Astrocyte (in vitro differentiated cells and primary cell): ENCODE measurements around the gene HYAL2. TPM values are rescaled to one million over a fixed set of nuclear protein-coding genes. Genes with fewer than 3 reads are reported as not detected.

ENCODE experiments used
- DNase-seq: peaks from one replicate; pipeline ENCODE4 v3.0.0-alpha.2; 2010; ENCODE audit warnings: low read depth
- FAIRE-seq: peaks from 2 replicates; lab custom pipeline; 2011; peaks lifted over from hg19 to GRCh38; lab: Jason Lieb, UNC
- H2AFZ ChIP-seq: 2 replicates; pipeline ENCODE4 v1.6.0; 2012; ENCODE audit warnings: low read depth, low read length, inconsistent platforms
- H3K27ac ChIP-seq: 2 replicates; pipeline ENCODE4 v1.5.1; 2011; ENCODE audit warnings: low read depth, low read length, inconsistent platforms
- H3K27me3 ChIP-seq: 2 replicates; pipeline ENCODE4 v1.6.0; 2011; ENCODE audit warnings: low read length, inconsistent platforms; ENCODE audit not compliant: insufficient read depth
- H3K36me3 ChIP-seq: 2 replicates; pipeline ENCODE4 v1.5.1; 2011; ENCODE audit warnings: low read length, inconsistent platforms; ENCODE audit not compliant: insufficient read depth
- H3K4me1 ChIP-seq: 2 replicates; pipeline ENCODE4 v1.5.1; 2011; ENCODE audit warnings: low read length, inconsistent platforms; ENCODE audit not compliant: insufficient read depth
- H3K4me2 ChIP-seq: 2 replicates; pipeline ENCODE4 v1.6.0; 2012; ENCODE audit warnings: low read length, inconsistent platforms
- H3K4me3 ChIP-seq: 2 replicates; pipeline ENCODE4 v1.5.1; 2011; ENCODE audit warnings: low read depth, mild to moderate bottlenecking, low read length, inconsistent platforms; ENCODE audit not compliant: insufficient read depth
- H3K79me2 ChIP-seq: 2 replicates; pipeline ENCODE4 v1.6.0; 2012; ENCODE audit warnings: mild to moderate bottlenecking, low read length, inconsistent platforms; ENCODE audit not compliant: insufficient read depth
- H3K9ac ChIP-seq: 2 replicates; pipeline ENCODE4 v1.6.0; 2012; ENCODE audit warnings: mild to moderate bottlenecking, low read length, inconsistent platforms
- H3K9me3 ChIP-seq: 2 replicates; pipeline ENCODE4 v1.5.1; 2012; ENCODE audit warnings: low read depth, mild to moderate bottlenecking, low read length, inconsistent platforms; ENCODE audit not compliant: insufficient read depth
- H4K20me1 ChIP-seq: 2 replicates; pipeline ENCODE4 v1.6.0; 2012; ENCODE audit warnings: low read length, inconsistent platforms; ENCODE audit not compliant: insufficient read depth
- H3K27ac Mint-ChIP-seq: one replicate; pipeline ENCODE4 v1.8.0; 2021; ENCODE audit warnings: mild to moderate bottlenecking, mixed read lengths; ENCODE audit not compliant: unreplicated experiment
- H3K27me3 Mint-ChIP-seq: one replicate; pipeline ENCODE4 v1.8.0; 2021; ENCODE audit warnings: low read depth, mixed read lengths; ENCODE audit not compliant: unreplicated experiment
- H3K36me3 Mint-ChIP-seq: one replicate; pipeline ENCODE4 v1.8.0; 2021; ENCODE audit warnings: low read depth, mixed read lengths; ENCODE audit not compliant: unreplicated experiment
- H3K4me1 Mint-ChIP-seq: one replicate; pipeline ENCODE4 v1.8.0; 2021; ENCODE audit warnings: low read depth, mixed read lengths; ENCODE audit not compliant: unreplicated experiment
- H3K4me3 Mint-ChIP-seq: one replicate; pipeline ENCODE4 v1.8.0; 2021; ENCODE audit warnings: mild to moderate bottlenecking, moderate library complexity, mixed read lengths; ENCODE audit not compliant: unreplicated experiment
- H3K9me3 Mint-ChIP-seq: one replicate; pipeline ENCODE4 v1.8.0; 2021; ENCODE audit warnings: mild to moderate bottlenecking, mixed read lengths; ENCODE audit not compliant: unreplicated experiment
- EZH2 ChIP-seq: IDR thresholded peaks from 2 replicates; pipeline ENCODE4 v1.6.1; 2012; ENCODE audit warnings: mild to moderate bottlenecking, low read length, inconsistent platforms; ENCODE audit not compliant: insufficient read depth
- total RNA-seq: library from RNA; stranded (reverse); gene quantifications from 2 replicates; pipeline ENCODE4 v1.2.1, GENCODE V29; 2021
- TF ChIP-seq, protein P1 (sequence below): IDR thresholded peaks from 2 replicates; pipeline ENCODE4 v1.5.1; 2011; ENCODE audit warnings: low read depth, mild to moderate bottlenecking, inconsistent platforms, low read length, moderate library complexity; ENCODE audit not compliant: insufficient read depth

HYAL2 gene
- total RNA-seq, 1 donor from 2014 or later: 42.9 TPM

DNA sequence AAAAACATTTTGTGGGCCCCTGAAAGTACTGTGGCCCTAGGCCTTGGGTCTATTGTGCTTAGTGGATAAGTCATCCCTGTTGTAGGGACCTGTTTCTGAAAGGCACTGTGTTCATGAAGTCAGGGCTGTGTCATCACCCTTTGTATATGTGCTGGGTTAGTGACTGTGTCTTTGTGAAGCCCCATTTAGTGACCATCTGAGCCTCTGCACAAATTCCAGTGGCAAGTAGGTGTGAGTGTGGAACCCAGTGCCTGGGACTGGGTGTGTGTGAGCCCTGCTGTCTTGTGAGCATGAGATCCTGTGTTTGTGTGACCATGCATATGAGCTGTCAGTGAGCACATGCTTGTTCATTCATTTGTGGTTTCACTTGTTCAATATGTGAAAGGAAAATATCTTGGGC, 17.9 kb downstream of the HYAL2 start:
- Mint-ChIP-seq H3K27ac (no peak overlapping the region), H3K4me1 (peaks cover 8% of the 10 kb centered on the region), H3K9me3 (no peaks in the 10 kb centered on the region), H3K4me3 (no peak overlapping the region), H3K27me3 (no peaks in the 10 kb centered on the region), H3K36me3 (peaks cover 6% of the 10 kb centered on the region)
- H3K27ac ChIP-seq: no peak overlapping the region
- DNase-seq (no peak), FAIRE-seq (no peak)
- H4K20me1 ChIP-seq: no peaks in the 10 kb centered on the region
- H2AFZ ChIP-seq: no peak overlapping the region
- H3K9me3 ChIP-seq: peaks cover 2% of the 10 kb centered on the region
- no peak overlapping the region for H3K9ac ChIP-seq
- no peaks in the 10 kb centered on the region for H3K36me3 ChIP-seq
- H3K4me1 ChIP-seq: peaks cover 8% of the 10 kb centered on the region
- TF ChIP-seq, protein P1, sequence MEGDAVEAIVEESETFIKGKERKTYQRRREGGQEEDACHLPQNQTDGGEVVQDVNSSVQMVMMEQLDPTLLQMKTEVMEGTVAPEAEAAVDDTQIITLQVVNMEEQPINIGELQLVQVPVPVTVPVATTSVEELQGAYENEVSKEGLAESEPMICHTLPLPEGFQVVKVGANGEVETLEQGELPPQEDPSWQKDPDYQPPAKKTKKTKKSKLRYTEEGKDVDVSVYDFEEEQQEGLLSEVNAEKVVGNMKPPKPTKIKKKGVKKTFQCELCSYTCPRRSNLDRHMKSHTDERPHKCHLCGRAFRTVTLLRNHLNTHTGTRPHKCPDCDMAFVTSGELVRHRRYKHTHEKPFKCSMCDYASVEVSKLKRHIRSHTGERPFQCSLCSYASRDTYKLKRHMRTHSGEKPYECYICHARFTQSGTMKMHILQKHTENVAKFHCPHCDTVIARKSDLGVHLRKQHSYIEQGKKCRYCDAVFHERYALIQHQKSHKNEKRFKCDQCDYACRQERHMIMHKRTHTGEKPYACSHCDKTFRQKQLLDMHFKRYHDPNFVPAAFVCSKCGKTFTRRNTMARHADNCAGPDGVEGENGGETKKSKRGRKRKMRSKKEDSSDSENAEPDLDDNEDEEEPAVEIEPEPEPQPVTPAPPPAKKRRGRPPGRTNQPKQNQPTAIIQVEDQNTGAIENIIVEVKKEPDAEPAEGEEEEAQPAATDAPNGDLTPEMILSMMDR: no peak
- no peak for TF ChIP-seq EZH2
- no peaks in the 10 kb centered on the region for H3K27me3 ChIP-seq
- H3K79me2 ChIP-seq: no peaks in the 10 kb centered on the region
- H3K4me3 ChIP-seq: no peak overlapping the region
- no peak overlapping the region for H3K4me2 ChIP-seq

DNA sequence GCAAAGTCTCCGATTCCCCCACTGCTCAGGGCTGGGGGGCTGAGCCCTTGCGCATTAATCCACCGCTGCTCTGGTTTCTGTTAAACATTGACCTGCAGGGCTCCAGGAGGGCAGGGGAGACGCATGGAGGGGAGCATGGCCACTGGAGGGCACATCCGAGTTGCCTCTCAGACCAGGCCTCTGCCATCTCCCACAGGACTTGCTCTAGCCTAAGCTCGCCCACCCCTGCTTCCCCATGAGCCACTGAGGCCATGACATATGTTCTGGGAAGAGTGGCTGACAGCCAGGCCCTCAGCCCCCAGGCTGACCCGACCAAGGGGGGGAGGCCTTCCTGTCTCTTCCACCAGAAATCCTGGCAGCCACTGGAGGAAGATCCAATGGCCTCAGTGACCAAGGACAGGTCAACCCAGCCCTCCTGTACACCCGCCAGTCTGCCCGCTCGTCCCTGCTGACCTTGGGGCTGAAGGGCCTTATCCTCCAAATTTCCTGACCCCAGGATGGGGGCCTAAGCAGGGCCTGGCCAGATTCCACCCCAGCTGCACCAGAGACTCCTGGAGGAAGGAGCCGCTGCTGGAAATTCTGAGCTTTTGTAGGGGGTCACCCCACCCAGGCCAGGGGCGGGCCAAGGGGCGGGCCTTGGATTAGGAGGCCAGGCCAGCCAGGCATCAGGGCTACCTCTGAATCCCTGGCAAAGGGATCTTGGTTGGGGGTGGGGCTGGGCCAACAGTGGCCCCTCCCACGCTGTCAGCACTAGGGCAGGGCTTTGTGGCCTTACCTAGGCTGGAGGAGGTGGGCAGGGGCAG, 19.3 kb downstream of the HYAL2 start, which contains the start of gene HYAL1:
TSS of gene HYAL1 (minus strand) at position 562 of the 803 bp plus-strand sequence. CDS start 618 bp downstream, outside the sequence.
- no peak for FAIRE-seq
- peaks cover 8% of the 10 kb centered on the region for H3K4me1 Mint-ChIP-seq
- Histone ChIP-seq H2AFZ (no peak within 1 kb of the TSS), H3K4me3 (no peak within 1 kb of the TSS), H3K4me2 (no peak within 1 kb of the TSS), H3K27me3 (no peaks in the 10 kb centered on the region), H3K9me3 (no peaks in the 10 kb centered on the region), H3K9ac (no peak within 1 kb of the TSS), H3K36me3 (no peaks in the 10 kb centered on the region), H4K20me1 (no peaks in the 10 kb centered on the region), H3K27ac (no peak within 1 kb of the TSS), H3K79me2 (no peaks in the 10 kb centered on the region), H3K4me1 (peaks cover 15% of the 10 kb centered on the region)
- H3K27me3 Mint-ChIP-seq: no peaks in the 10 kb centered on the region
- H3K9me3 Mint-ChIP-seq: no peaks in the 10 kb centered on the region
- H3K36me3 Mint-ChIP-seq: peaks cover 4% of the 10 kb centered on the region
- H3K4me3 Mint-ChIP-seq: no peak within 1 kb of the TSS
- no peak for DNase-seq
- TF ChIP-seq, protein P1: no peak
- TF ChIP-seq EZH2: no peak
- H3K27ac Mint-ChIP-seq: peak within 1 kb of the TSS; percentile 69
